NCI-H82 treated with DMSO at 0.1 percent for 48 hours (cell line): ENCODE measurements around the gene GOLGA8N.
"Not testable (repeated sequence)": the region's sequence is repeated elsewhere in the genome, so short reads cannot be mapped to it uniquely, and the experiment has no call there.

Experiments used
- DNase-seq: peaks from one replicate; lab custom pipeline; 2025; ENCODE audit not compliant: unreplicated experiment; lab: John Stamatoyannopoulos, UW

GOLGA8N gene

DNA sequence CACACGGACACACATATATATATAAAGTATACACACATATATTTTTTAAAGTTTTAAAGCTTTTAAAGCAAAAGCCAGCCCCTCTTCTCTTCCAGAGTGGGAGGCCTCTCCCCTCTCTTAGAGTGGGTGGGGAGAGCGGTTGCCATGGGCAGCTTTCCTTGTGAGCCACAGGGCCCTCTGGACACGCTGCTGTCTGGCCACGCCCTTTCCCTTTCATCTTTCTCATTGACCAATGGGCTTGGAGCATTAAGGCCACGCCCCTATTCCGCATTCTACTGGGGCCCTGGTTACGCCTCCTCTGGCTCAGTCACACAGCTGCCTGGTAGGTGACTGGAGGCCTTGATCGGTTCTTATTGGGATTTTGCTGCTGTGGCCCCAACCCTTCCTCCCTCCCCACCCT lies at the start of gene GOLGA8N:
GOLGA8N (plus strand) TSS at position 306 of the 400 bp plus-strand sequence.
- not testable (repeated sequence) for DNase-seq

DNA sequence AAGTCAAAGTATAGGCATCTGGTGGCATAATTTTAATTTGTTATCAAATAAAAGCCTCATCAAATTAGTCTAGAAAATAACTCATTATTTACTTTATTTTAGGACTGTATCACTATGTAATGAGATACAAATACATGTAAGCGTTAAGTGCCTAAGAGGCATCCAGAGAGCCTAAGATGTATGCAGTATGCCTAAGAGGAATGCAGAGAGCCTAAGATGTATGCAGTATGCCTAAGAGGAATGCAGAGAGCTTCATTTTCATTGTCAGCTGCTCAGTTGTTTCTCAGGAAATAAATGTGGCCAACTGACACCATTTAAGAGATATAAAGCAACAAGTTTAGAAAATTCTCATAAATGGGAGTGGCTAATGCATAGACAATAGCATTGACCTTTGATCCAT lies 49.8 kb upstream of the GOLGA8N start:
- not testable (repeated sequence) for DNase-seq

DNA sequence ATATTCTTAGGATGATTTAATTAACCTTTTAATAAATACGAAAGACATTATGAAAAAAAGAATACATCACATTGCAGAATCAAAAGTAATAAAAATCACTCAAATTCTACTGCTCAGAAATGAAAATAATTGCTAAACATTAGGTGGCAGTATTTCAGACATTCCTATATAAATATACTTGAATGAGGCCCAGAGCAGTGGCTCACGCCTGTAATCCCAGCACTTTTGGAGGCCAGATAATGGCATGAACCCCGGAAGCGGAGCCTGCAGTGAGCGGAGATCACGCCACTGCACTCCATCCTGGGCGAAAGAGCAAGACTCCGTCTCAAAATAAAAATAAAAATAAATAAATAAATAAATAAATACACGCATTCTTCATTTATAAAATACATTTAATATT lies 48.1 kb upstream of the GOLGA8N start:
- not testable (repeated sequence) for DNase-seq

DNA sequence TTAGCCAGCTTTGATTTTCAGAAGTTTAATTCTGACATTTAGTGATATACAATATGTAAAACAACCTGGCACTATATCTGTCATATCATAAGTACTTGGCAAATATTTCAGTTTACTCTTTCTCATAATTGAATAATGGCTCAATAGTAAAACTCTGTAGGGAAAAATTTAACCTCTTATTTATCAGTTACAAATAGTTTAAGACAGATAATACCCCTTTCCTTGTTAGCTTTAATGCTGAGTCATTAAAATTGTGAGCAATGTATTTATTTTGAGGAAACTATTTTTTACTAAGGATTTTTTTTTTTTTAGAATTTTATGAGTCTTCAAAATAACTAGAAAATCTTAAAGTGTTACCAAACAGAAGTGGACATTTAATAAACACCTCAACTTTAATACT lies 38.7 kb upstream of the GOLGA8N start:
- DNase-seq: not testable (repeated sequence)

DNA sequence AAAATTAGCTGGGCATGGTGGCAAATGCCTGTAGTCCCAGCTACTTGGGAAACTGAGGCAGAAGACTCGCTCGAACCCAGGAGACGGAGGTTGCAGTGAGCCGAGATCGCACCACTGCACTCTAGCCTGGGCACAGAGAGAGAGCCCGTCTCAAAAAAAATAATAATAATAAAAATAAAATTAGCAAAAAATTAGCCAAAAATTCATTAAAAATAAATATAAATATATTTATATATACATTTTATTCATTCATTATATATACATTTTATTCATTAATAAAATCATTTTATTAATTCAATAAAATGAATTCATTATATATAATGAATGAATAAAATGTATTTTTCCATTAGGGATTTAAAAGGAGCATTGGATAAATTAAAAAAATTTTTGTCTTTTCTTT lies 31.1 kb upstream of the GOLGA8N start:
- DNase-seq: not testable (repeated sequence)

DNA sequence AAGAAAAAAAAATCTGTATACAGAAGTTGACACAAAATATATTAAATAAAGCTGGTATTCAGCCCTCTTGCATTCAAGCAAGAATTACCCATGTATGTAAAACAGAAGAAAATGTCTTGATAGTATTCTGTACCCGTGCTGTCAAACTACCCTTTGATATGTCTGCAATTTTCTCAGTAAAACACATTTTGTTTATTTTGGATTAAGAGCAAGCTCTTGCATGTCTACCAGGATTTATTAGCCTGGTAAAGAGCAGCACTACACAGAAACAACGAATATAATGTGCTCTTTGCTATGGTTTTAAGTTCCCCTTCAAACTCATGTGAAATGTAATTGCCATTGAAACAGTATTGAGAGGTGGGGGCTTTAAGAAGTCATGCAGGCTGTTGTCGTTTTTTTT lies 24.3 kb upstream of the GOLGA8N start:
- DNase-seq: not testable (repeated sequence)

DNA sequence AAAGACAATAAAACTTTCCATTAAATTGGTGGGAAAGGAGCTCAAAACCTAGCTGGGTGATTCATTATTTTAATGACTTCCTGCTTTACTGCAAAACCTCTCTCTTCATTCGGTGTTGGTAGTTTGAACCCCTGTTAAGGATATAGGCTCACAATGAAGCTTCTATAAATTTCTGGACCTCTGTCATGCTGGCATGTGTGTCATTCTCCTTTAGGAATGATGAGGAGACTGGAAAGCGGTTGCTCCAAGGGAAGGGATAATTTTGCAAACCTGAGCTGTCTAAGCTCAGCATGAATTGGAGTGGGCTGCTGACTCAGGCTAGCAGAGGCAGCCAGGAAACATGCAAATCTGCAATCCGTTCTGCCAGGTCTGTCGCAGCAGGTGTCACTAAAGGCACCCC lies 14.8 kb upstream of the GOLGA8N start:
- DNase-seq: not testable (repeated sequence)

DNA sequence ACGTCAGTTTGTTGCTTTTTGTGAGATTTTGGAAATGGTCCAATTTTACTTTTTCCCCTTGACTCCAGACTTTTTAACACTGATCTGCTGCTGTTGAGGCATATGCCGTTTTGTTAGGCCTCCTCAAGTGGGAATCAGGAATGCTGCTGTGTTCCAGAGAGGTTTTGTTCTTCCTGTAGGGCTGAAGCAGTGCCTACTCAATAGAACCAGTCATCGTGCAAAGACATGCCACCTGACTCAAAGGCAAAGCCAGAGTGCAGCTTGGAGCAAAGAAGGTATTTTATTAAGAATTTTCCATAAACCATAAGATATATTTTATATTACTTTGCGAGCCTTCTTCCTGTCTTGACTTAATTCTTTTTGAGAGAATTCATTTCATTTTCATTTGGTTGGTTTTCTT lies 7.4 kb upstream of the GOLGA8N start:
- DNase-seq: not testable (repeated sequence)

DNA sequence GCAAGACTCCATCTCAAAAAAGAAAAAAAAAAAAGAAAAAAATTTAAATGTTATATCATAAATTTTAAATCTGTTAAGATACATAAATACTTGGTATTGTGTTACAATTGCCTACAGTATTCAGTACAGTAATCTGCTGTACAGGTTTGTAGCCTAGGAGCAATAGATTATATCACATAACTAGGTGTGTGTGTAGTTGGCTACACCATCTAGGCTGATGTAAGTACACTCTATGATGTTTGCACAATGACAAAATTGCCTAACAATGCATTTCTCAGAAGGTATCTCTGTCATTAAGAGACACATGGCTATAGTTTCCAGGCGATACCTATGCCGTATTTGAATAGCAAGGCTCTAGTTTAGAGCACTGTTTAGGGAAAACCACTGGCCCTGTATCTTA lies 16.3 kb downstream of the GOLGA8N start:
- DNase-seq: not testable (repeated sequence)

DNA sequence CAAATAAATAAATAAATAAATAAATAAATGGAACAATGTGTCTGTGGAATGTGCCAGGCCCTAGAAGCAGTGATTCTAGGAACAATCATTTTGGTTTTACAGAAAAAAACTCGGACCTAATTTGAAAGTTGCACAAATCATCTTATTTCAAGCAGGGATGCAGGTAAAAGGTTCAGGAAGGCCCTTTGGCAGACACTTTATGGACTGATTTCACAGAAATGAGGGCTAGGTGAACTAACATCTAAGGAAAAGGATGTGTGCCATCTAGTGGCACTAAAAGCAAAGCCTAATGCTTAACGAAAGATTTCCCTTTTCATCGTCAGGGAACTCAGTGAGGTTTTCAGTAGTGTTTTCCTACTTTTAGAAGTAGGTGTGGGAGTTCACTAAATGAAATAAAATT lies 17.5 kb downstream of the GOLGA8N start:
- not testable (repeated sequence) for DNase-seq

DNA sequence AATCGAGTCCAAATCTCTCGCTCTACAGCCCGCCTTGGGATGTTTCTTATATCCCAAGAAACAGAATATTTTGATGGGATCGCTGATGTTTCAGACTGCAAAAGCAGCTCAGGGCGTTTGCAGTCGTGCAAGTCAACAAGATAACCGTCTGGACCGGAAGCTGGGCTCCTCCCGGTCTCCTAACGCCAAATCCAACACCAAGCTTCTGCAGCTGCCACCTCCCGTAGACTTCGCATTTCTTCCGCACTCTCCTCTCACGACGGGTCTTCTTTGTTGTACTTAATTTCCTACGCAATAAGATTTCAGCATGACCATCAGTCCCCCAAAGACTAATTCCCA lies 21.4 kb downstream of the GOLGA8N start:
- not testable (repeated sequence) for DNase-seq

DNA sequence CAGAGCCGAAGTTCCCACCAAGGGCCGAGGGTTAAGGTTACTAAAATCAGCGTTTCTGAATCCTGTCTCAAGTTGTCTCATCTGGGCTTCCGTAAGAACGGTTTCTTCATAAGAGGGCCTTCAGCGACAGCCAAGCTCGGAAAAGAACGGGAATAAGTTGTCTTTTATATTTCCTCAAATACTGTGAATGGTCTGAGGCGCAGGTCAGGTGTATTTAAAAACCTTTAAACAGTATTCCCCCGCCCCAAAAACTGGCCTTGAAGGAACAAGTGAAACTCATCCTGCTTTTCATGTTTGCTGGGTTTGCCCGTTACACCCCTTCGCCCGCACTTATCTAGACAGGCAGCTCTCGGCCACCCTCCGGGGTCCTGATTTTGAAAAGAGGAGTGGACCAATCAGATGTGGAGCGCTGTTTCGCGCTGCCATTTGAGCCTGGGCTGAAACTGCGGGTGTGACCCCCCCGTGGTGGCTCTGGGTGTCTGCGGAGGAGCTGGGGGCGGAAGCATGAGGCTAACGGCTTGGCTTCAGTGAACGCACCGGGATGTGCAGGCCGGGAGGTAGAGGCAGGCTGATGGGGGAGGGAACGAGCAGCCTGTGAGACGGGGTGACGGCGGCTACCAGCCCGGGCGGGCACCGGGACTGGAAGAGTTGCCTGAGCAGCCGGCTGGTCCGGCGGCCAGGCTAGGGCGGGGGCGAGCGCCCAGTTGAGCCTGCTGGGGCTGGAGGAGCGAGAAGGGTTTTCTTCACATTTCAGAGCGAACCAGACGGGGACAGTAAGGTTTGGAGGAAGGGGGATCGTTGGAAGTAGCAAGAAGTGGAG lies 22.0 kb downstream of the GOLGA8N start, which contains the start of gene ARHGAP11A:
ARHGAP11A (plus strand) TSS at position 454 of the 820 bp plus-strand sequence. CDS start 708 bp downstream, outside the sequence.
- not testable (repeated sequence) for DNase-seq

DNA sequence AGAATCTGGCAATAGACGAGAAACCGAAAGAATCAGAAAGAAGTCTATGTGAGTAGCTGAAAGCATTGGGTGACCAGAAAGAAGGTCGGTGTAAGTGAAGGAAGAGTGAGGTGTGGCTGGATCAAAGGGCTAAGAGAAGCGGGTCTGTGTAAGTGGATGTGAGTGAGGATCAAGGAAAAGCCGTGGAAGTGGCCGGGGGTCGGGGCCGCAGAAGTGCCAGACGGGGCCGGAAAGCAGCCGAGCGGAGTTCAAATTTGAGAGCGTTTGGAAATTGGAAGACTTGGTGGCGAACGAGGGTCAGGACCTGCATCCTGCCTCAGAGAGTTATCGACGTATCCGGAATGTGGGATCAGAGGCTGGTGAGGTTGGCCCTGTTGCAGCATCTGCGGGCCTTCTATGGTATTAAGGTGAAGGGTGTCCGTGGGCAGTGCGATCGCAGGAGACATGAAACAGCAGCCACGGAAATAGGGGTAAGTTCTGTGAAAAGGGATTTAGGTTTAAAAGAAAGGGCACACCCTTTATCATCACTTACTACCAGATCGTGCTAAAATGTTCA lies 22.7 kb downstream of the GOLGA8N start:
- DNase-seq: not testable (repeated sequence)

DNA sequence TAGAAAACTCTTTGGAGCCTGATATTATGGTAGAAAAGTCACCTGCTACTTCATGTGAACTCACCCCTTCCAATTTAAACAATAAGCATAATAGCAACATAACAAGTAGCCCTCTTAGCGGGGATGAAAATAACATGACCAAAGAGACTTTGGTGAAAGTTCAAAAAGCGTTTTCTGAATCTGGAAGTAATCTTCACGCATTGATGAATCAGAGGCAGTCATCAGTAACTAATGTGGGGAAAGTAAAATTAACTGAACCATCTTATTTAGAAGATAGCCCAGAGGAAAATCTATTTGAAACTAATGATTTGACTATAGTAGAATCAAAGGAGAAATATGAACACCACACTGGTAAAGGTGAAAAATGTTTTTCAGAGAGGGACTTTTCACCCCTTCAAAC lies 43.2 kb downstream of the GOLGA8N start:
- DNase-seq: no peak

DNA sequence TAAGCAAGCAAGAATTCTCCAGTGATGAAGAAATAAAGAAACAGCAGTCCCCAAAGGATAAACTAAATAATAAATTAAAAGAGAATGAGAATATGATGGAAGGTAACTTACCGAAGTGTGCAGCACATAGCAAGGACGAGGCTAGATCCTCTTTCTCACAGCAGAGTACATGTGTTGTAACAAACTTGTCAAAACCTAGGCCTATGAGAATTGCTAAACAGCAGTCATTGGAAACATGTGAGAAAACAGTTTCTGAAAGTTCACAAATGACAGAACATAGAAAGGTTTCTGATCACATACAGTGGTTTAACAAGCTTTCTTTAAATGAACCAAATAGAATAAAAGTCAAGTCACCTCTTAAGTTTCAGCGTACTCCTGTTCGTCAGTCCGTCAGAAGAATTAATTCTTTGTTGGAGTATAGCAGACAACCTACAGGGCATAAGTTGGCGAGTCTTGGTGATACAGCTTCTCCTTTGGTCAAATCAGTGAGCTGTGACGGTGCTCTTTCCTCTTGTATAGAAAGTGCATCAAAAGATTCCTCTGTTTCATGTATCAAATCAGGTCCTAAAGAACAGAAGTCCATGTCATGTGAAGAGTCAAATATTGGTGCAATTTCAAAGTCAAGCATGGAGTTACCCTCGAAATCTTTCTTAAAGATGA lies 43.8 kb downstream of the GOLGA8N start:
- no peak for DNase-seq

DNA sequence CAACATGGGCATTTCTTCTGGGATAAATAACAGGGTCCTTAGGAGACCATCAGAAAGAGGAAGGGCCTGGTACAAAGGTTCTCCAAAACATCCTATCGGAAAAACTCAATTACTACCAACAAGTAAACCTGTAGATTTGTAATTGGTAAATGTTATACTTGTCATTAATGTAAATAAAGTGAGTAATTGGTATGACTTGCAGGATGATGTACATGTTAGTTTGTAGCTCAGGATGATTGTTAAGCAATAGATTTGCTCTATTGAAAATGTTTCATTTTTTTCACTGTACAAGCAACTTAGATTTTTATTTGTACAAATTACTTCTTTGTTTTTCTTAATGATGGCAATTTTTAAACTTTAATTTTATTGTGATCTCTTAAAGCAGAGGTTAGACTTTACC lies 44.4 kb downstream of the GOLGA8N start:
- no peak for DNase-seq

DNA sequence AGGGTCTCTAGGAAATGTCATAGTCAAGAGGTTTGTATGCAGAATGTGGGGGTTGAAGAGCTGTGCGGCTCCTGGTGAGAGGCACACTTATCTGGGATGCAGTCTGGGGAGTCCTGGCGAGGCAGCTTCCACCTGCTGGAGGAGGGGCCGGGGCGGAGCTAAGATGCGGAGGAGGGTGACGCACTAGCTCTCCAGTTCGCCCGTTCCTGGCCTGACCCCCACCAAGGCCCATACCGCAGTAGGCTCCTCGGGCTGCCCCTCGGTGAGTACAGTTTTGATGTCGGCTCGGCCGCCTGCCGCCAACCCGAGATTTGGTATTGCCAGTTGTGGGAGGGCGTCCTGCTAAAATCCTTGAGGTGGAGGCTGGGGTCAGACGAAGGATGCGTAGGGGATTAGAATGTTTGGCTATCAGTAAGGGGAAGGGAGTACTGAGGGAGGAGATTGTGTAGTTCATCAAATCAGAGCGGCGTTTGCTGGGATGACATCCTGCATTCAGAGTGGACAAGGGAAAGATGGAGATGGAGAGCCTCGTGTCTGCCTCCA lies 48.3 kb downstream of the GOLGA8N start, which contains the start of gene SCG5:
SCG5 (plus strand) TSS at position 194 of the 543 bp plus-strand sequence. CDS start 1,883 bp downstream, outside the sequence.
- DNase-seq: peak; percentile 52

DNA sequence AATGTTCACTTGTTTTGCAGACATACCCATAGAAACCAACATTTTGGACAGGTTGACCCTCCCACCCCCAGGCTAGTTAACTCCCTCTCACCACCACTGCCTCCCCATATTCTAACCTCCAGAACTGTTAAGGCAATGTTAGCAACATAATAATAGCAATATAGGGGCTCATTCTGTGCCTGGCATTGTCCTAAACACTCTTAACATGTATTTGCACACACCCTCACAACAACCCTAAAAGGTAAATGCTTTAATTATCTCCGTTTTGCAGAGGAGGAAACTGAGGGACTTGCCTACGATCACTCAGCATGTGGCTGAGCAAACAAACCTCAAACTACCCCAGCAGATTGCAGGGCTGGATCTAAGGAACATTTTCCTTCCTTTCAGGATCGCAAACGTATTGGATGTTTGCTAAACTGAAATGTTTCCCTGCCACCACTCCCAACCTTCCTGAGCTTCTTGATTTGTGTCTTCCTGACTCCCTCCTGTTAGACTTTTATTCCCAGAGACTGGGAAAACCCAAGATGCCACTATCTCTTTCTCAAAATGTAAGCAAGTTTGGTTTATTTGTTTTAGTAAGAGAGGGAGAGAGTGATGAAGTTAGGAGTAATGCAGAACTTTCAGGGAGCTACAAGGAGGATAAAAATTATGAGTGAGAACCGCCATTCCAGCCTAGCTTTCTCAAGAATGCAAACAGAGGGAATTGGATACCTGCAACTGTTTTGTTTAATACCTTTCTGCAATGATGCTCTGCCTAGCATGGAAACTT lies 49.6 kb downstream of the GOLGA8N start:
- DNase-seq: no peak

DNA sequence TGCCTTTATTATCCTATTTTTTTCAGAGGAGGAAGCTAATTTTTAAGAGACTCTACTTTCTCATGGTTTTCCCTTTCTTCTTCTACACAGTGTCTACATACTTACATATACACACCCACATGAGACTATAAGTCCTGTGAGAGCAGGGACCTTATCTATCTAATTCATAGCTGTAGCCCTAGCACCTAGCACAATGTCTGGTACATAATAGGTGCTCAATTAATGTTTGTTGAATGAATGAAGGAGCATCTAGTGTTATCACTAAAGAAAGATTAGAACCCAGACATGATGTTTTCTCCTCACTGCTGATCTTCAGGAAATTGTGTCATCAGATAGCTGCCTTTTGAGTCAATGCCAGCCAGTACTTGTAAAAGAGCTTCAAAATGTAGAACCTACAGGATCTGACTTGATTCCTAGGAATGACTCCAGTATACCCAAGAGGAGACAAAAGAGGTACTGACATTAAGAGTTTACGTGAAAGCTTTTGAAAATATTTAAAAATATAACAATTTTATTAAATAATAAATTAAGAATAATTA lies 50.7 kb downstream of the GOLGA8N start:
- DNase-seq: no peak

DNA sequence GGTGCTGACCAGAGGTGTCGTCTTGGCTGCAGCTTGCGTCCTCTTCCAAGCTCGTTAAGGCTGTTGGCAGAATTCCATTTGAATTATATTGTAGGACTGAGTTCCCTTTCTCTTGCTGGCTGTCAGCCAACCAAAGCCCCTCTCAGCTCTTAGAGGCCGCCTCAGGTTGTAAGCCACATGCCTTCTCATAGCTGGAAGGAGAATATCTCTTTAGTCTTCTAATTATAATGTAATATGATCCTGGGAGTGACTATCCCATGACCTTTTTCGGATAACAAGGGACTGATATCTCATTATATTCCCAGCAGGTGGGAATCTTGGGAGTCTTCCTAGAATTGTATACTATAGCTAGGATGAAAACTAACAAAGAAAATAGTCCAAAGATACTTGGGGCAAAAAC lies 53.0 kb downstream of the GOLGA8N start:
- DNase-seq: peak; percentile 86

DNA sequence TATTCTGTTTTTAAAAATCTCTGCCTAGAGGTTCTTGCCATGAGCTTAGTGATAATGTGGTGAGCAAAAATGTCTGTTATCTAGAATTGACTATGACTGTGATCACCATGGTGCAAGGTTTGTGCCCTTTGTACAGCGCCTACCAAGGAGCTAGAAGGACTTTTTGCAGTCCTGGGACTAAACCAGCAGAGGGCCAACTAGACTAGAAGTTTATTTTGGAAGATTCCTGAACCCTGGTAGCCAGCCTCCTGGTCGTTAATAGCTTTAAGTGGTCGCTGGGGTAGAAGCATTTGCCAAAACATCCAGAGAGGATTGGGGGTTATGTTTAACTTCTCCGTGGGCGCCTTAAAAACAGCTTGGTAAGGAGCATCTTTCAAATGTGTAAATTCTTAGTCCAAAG lies 56.1 kb downstream of the GOLGA8N start:
- no peak for DNase-seq
